Neuronal stem cell (in vitro differentiated cells): ENCODE data around the gene ZNF292.

Experiments used
- DNase-seq: peaks from one replicate; pipeline ENCODE4 v3.0.0-alpha.2; 2013; ENCODE audit warnings: low spot score
- H2AFZ ChIP-seq: one replicate; pipeline ENCODE4 v1.6.1; 2013; ENCODE audit warnings: mild to moderate bottlenecking, low read length, inconsistent platforms
- H2AK5ac ChIP-seq: 2 replicates; pipeline ENCODE4 v1.6.1; 2013; ENCODE audit warnings: low read depth, mild to moderate bottlenecking, inconsistent platforms, low read length, moderate library complexity, mixed read lengths
- H2BK120ac ChIP-seq: 2 replicates; pipeline ENCODE4 v1.6.1; 2013; ENCODE audit warnings: low read depth, mild to moderate bottlenecking, inconsistent platforms, low read length, moderate library complexity, mixed read lengths
- H2BK12ac ChIP-seq: one replicate; pipeline ENCODE4 v1.6.1; 2013; ENCODE audit warnings: low read length, inconsistent platforms
- H2BK15ac ChIP-seq: 2 replicates; pipeline ENCODE4 v1.6.1; 2013; ENCODE audit warnings: mild to moderate bottlenecking, low read length, inconsistent platforms, mixed read lengths
- H2BK5ac ChIP-seq: one replicate; pipeline ENCODE4 v1.6.1; 2013; ENCODE audit warnings: inconsistent platforms, mild to moderate bottlenecking, low read length, moderate library complexity
- H3K14ac ChIP-seq: one replicate; pipeline ENCODE4 v1.6.1; 2013; ENCODE audit warnings: low read length, inconsistent platforms
- H3K18ac ChIP-seq: 2 replicates; pipeline ENCODE4 v1.6.1; 2013; ENCODE audit warnings: low read length, inconsistent platforms
- H3K23ac ChIP-seq: 2 replicates; pipeline ENCODE4 v1.6.1; 2013; ENCODE audit warnings: low read depth, mild to moderate bottlenecking, mixed read lengths, low read length, inconsistent platforms; ENCODE audit not compliant: poor library complexity
- H3K27ac ChIP-seq: replicated peaks from 3 replicates; pipeline ENCODE4 v1.5.1; 2013; ENCODE audit warnings: low read length, inconsistent platforms
- H3K27me3 ChIP-seq, 3 experiments: 2 replicates each; pipeline ENCODE4 v1.6.1; 2013; ENCODE audit warnings: low read length in 3 of 3, mild to moderate bottlenecking in 2 of 3, inconsistent platforms in 1 of 3, low read depth in 1 of 3, mixed read lengths in 1 of 3, moderate library complexity in 1 of 3; ENCODE audit not compliant: control insufficient read depth in 3 of 3, insufficient read depth in 3 of 3
- H3K36me3 ChIP-seq, 2 donors: replicated peaks in 1 of 2; 2 replicates each; pipeline ENCODE4 v1.6.1; 2013; ENCODE audit warnings: low read length in 2 of 2; ENCODE audit not compliant: control insufficient read depth in 2 of 2, insufficient read depth in 2 of 2
- H3K4ac ChIP-seq: 2 replicates; pipeline ENCODE4 v1.6.1; 2013; ENCODE audit warnings: inconsistent platforms, mild to moderate bottlenecking, low read length, moderate library complexity
- H3K4me1 ChIP-seq, 2 donors: 1 replicate in 1 of 2; 2 replicates in 1 of 2; pipeline ENCODE4 v1.6.1; 2013; ENCODE audit warnings: low read length in 2 of 2, low read depth in 1 of 2; ENCODE audit not compliant: control insufficient read depth in 2 of 2, insufficient read depth in 1 of 2
- H3K4me2 ChIP-seq: one replicate; pipeline ENCODE4 v1.6.1; 2013; ENCODE audit warnings: mild to moderate bottlenecking, low read length, inconsistent platforms; ENCODE audit not compliant: insufficient read depth, poor library complexity, severe bottlenecking
- H3K4me3 ChIP-seq, 2 donors: 2 replicates each; pipeline ENCODE4 v1.5.1; 2013; ENCODE audit warnings: low read length in 2 of 2, mild to moderate bottlenecking in 2 of 2, inconsistent platforms in 1 of 2, moderate library complexity in 1 of 2
- H3K79me1 ChIP-seq: one replicate; pipeline ENCODE4 v1.6.1; 2013; ENCODE audit warnings: low read depth, mild to moderate bottlenecking, inconsistent platforms, low read length, moderate library complexity
- H3K9ac ChIP-seq: one replicate; pipeline ENCODE4 v1.6.1; 2013; ENCODE audit warnings: mild to moderate bottlenecking, low read depth, low read length, inconsistent platforms; ENCODE audit not compliant: poor library complexity
- H3K9me3 ChIP-seq, 2 donors: replicated peaks in 1 of 2; 2 replicates each; pipeline versions ENCODE3 to v1.6.1; 2013; ENCODE audit warnings: low read length in 2 of 2, mild to moderate bottlenecking in 2 of 2, inconsistent platforms in 1 of 2, low read depth in 1 of 2, mixed read lengths in 1 of 2, moderate library complexity in 1 of 2; ENCODE audit not compliant: control insufficient read depth in 2 of 2, insufficient read depth in 1 of 2
- H4K8ac ChIP-seq: one replicate; pipeline ENCODE4 v1.6.1; 2013; ENCODE audit warnings: low read depth, mild to moderate bottlenecking, inconsistent platforms, low read length, moderate library complexity
- H4K91ac ChIP-seq: one replicate; pipeline ENCODE4 v1.6.1; 2013; ENCODE audit warnings: low read length, low read depth, mild to moderate bottlenecking, inconsistent platforms; ENCODE audit not compliant: poor library complexity
- WGBS, 2 donors: extraction: QIAGEN DNeasy Blood & Tissue Kit; methylation state at CpG; one replicate each; pipeline ENCODE4 v1.1.7; 2013; ENCODE audit warnings: missing lambda C conversion rate in 2 of 2, mixed read lengths in 1 of 2; ENCODE audit not compliant: insufficient read length in 2 of 2, insufficient replicate concordance in 1 of 2; ENCODE audit errors: extremely low coverage in 2 of 2; 5-methylcytosine and 5-hydroxymethylcytosine counted together

Gene ZNF292

DNA sequence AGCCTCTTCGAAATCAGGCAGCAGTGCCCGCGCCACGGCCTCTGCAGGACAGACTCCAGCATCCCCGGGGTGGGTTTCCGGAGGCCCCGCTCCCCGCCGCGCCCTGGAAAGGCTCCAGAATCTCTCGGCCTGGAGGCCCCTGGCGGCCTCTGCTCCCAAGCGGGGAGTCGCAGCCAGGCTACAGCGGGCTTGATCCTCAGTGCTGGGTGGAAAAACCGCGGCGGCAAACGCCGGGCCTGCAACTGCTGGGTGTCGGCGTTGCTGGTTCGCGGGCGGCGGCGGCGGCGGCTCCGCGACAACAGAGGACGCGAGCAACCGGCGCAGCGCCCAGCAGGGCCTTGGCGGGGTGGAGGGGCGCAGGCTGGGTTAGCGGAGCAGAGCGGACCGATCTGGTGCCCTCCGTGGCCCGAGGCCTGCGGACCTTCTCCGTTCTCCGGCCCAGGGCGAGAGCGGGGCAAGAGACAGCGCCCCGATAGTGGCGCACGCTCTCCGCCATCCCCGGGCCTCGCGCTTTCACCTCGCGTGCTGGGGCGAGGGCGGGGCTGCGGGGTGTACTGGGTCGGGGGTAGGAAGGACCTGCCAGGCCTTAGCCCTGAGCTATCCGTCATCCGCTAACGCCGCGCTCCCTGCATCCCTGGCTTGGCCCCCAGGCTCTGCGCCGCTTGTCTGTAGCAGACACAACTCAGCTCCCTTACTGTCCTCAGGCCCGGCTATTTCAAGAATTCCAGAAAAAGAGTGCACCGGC lies 3.4 kb upstream of the ZNF292 start:
- H3K9ac ChIP-seq = peak overlapping the region; percentile 90

DNA sequence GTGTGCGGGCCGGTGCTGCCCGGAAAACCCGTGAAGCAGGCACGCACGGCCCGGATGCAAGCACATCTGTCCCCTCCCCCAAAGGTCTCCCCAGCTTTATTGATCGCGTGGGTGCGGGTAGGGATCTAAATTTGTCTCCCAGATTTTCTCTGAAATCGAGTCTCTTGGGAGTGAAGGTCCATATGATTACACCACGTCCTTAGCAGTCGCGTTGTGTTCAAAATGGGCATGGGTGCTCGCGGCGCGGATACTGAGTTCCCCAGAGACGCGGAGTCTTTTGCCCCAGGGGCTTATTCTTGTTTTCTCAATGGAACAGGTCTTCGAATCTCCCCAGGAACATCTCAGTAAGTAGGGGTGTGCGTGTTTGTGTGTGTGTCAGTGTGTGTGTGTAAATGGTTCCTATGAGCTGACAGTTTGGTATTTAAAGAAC lies 2.8 kb upstream of the ZNF292 start:
- no CpG with 5 or more reads among the region's 22 CpGs for WGBS, 2 donors
- H2BK5ac ChIP-seq = peak overlapping the region; percentile 98
- H3K79me1 ChIP-seq = no peaks in the 10 kb centered on the region
- H3K4me3 ChIP-seq = peak overlapping the region; percentile 28 to 76
- no peaks in the 10 kb centered on the region for H3K9me3 ChIP-seq
- H2BK15ac ChIP-seq = peak overlapping the region; percentile 99
- H2BK120ac ChIP-seq = peak overlapping the region; percentile 91
- H2AK5ac ChIP-seq = no peak overlapping the region
- peak overlapping the region; percentile 91 for H3K23ac ChIP-seq
- no peaks in the 10 kb centered on the region for H3K36me3 ChIP-seq
- H4K91ac ChIP-seq = no peak overlapping the region
- peak overlapping the region; percentile 17 for H4K8ac ChIP-seq
- no peak overlapping the region for H3K14ac ChIP-seq
- H3K18ac ChIP-seq = peak overlapping the region; percentile 99
- no peak overlapping the region for H3K4ac ChIP-seq
- H3K27ac ChIP-seq = peak overlapping the region; percentile 40
- peak overlapping the region; percentile 83 for H3K4me2 ChIP-seq
- H2BK12ac ChIP-seq = no peak overlapping the region
- peak overlapping the region; percentile 78 for H2AFZ ChIP-seq
- peaks cover 0 to 7% of the 10 kb centered on the region in 2 donors for H3K4me1 ChIP-seq
- H3K27me3 ChIP-seq = peaks cover 0 to 7% (median 0%) of the 10 kb centered on the region in 3 experiments
- DNase-seq = no peak
- H3K9ac ChIP-seq = peak overlapping the region; percentile 90

More for the DNA sequence above, 3.4 kb upstream of the ZNF292 start:
- H4K8ac ChIP-seq = peak overlapping the region; percentile 23
- peak overlapping the region; percentile 75 for H2AK5ac ChIP-seq
- H3K27me3 ChIP-seq = peaks cover 0 to 10% (median 0%) of the 10 kb centered on the region in 3 experiments
- H3K4me1 ChIP-seq = peaks cover 0 to 7% of the 10 kb centered on the region in 2 donors
- no peaks in the 10 kb centered on the region for H3K9me3 ChIP-seq
- H2AFZ ChIP-seq = peak overlapping the region; percentile 78
- WGBS, 2 donors = no CpG with 5 or more reads among the region's 71 CpGs
- peak overlapping the region; percentile 91 for H3K23ac ChIP-seq
- H3K4me2 ChIP-seq = peak overlapping the region; percentile 83
- peak overlapping the region; percentile 84 for H3K4ac ChIP-seq
- peak overlapping the region; percentile 91 for H2BK120ac ChIP-seq
- peak overlapping the region; percentile 53 for H4K91ac ChIP-seq
- peak overlapping the region; percentile 72 for H3K27ac ChIP-seq
- H2BK15ac ChIP-seq = peak overlapping the region; percentile 99
- H2BK5ac ChIP-seq = peak overlapping the region; percentile 98
- H3K36me3 ChIP-seq = no peaks in the 10 kb centered on the region
- peak overlapping the region; percentile 56 for H3K14ac ChIP-seq
- H3K79me1 ChIP-seq = no peaks in the 10 kb centered on the region
- peak overlapping the region; percentile 41 for H2BK12ac ChIP-seq
- H3K18ac ChIP-seq = peak overlapping the region; percentile 99
- DNase-seq = peak; percentile 52
- peak overlapping the region; percentile 28 to 76 for H3K4me3 ChIP-seq

GRCh38 chr6:87154641-87154992 lies 748 bp upstream of the ZNF292 start:
- peak overlapping the region; percentile 87 for H3K9ac ChIP-seq
- H3K27me3 ChIP-seq = no peaks in the 10 kb centered on the region
- no peak overlapping the region for H2BK120ac ChIP-seq
- H3K18ac ChIP-seq = peak overlapping the region; percentile 94
- no peak overlapping the region for H2AK5ac ChIP-seq
- peak overlapping the region; percentile 79 to 99 for H3K4me3 ChIP-seq
- no peak overlapping the region for H3K23ac ChIP-seq
- WGBS, 2 donors = no CpG with 5 or more reads among the region's 6 CpGs
- no peak overlapping the region for H4K91ac ChIP-seq
- H2BK5ac ChIP-seq = peak overlapping the region; percentile 99
- H2BK12ac ChIP-seq = no peak overlapping the region
- H3K14ac ChIP-seq = no peak overlapping the region
- H3K27ac ChIP-seq = peak overlapping the region; percentile 98
- H3K36me3 ChIP-seq = peaks cover 0 to 21% of the 10 kb centered on the region in 2 donors
- peaks cover 0 to 7% of the 10 kb centered on the region in 2 donors for H3K4me1 ChIP-seq
- no peak for DNase-seq
- no peak overlapping the region for H4K8ac ChIP-seq
- H2AFZ ChIP-seq = peak overlapping the region; percentile 94
- peaks cover 0 to 7% of the 10 kb centered on the region in 2 donors for H3K9me3 ChIP-seq
- H3K4ac ChIP-seq = no peak overlapping the region
- H3K79me1 ChIP-seq = no peaks in the 10 kb centered on the region
- peak overlapping the region; percentile 84 for H3K4me2 ChIP-seq
- H2BK15ac ChIP-seq = no peak overlapping the region
